GM12878 (cell line): ENCODE data around the gene PDZRN3.

ENCODE experiments used
- ATF2 ChIP-seq: IDR thresholded peaks from 2 replicates; pipeline ENCODE4 v1.6.1; 2012; ENCODE audit warnings: low read length, inconsistent platforms
- CHD1 ChIP-seq: IDR thresholded peaks from 2 replicates; pipeline ENCODE4 v1.6.1; 2012; ENCODE audit warnings: low read depth, low read length, improper control_type of control experiment
- CHD2 ChIP-seq: IDR thresholded peaks from 2 replicates; pipeline ENCODE4 v1.6.1; 2011; ENCODE audit warnings: low read depth, low read length, improper control_type of control experiment, borderline replicate concordance
- CTCF ChIP-seq, 3 experiments: IDR thresholded peaks in 2 of 3; conservative IDR thresholded peaks in 1 of 3; 2 replicates each; pipeline ENCODE4 v1.5.1; 2011; ENCODE audit warnings: low read depth in 3 of 3, low read length in 3 of 3, mild to moderate bottlenecking in 3 of 3, control low read depth in 2 of 3, moderate library complexity in 2 of 3, inconsistent platforms in 1 of 3, mixed read lengths in 1 of 3; ENCODE audit not compliant: control insufficient read depth in 2 of 3, insufficient read depth in 1 of 3; ENCODE audit errors: extremely low read depth in 1 of 3
- EZH2 ChIP-seq: IDR thresholded peaks from 2 replicates; pipeline ENCODE4 v1.6.1; 2012; ENCODE audit warnings: low read depth, mild to moderate bottlenecking, control low read depth, inconsistent platforms, low read length, borderline replicate concordance; ENCODE audit not compliant: control insufficient read depth
- FOS ChIP-seq: IDR thresholded peaks from 3 replicates; pipeline ENCODE4 v1.6.1; 2011; ENCODE audit warnings: borderline replicate concordance; ENCODE audit not compliant: insufficient read length; ENCODE audit errors: extremely low read depth
- KDM1A ChIP-seq: fragments of 200-600 bp; sonication (generic); IDR thresholded peaks from 2 replicates; pipeline ENCODE4 v1.6.1; 2016; ENCODE audit warnings: borderline replicate concordance
- NRF1 ChIP-seq: conservative IDR thresholded peaks from 2 replicates; pipeline ENCODE4 v1.6.1; 2011; ENCODE audit warnings: mild to moderate bottlenecking, low read depth, low read length, improper control_type of control experiment
- RCOR1 ChIP-seq: conservative IDR thresholded peaks from 2 replicates; pipeline ENCODE4 v1.6.1; 2012; ENCODE audit warnings: low read depth, low read length, improper control_type of control experiment
- USF1 ChIP-seq: IDR thresholded peaks from 2 replicates; pipeline ENCODE4 v1.6.1; 2011; ENCODE audit warnings: borderline replicate concordance, low read depth, mild to moderate bottlenecking, moderate library complexity, mixed read lengths, low read length; ENCODE audit not compliant: insufficient read depth; ENCODE audit errors: extremely low read length
- ZNF207 ChIP-seq: fragments of 450-650 bp; IDR thresholded peaks from 2 replicates; pipeline ENCODE4 v1.6.1; 2014; ENCODE audit warnings: antibody characterized with exemption, mild to moderate bottlenecking, borderline replicate concordance

- TF ChIP-seq FOS (no peak), KDM1A (no peak), EZH2 (no peak), RCOR1 (no peak), ZNF207 (no peak), CHD2 (no peak), NRF1 (no peak), CTCF (IDR thresholded peaks at IDR 0.05 in 2 of 3, conservative IDR thresholded peaks at IDR 0.05 in 1 of 3; ENCODE audit: control insufficient read depth in 2 of 3, extremely low read depth in 1 of 3, insufficient read depth in 1 of 3, low read depth in 3 of 3, low read length in 3 of 3) (no peak), CHD1 (no peak), USF1 (no peak), ATF2 (no peak)
Measured at GRCh38 chr3:73633453-73633852, 8.7 kb upstream of the PDZRN3 start.
